GM12801 (cell line): ENCODE results near the gene EGFLAM.

ENCODE experiments used
- TF ChIP-seq, protein P1 (sequence below): IDR thresholded peaks from one replicate; pipeline ENCODE4 v1.5.1; 2011; ENCODE audit warnings: control low read depth; ENCODE audit not compliant: insufficient read length; ENCODE audit errors: extremely low read depth

Gene EGFLAM

DNA sequence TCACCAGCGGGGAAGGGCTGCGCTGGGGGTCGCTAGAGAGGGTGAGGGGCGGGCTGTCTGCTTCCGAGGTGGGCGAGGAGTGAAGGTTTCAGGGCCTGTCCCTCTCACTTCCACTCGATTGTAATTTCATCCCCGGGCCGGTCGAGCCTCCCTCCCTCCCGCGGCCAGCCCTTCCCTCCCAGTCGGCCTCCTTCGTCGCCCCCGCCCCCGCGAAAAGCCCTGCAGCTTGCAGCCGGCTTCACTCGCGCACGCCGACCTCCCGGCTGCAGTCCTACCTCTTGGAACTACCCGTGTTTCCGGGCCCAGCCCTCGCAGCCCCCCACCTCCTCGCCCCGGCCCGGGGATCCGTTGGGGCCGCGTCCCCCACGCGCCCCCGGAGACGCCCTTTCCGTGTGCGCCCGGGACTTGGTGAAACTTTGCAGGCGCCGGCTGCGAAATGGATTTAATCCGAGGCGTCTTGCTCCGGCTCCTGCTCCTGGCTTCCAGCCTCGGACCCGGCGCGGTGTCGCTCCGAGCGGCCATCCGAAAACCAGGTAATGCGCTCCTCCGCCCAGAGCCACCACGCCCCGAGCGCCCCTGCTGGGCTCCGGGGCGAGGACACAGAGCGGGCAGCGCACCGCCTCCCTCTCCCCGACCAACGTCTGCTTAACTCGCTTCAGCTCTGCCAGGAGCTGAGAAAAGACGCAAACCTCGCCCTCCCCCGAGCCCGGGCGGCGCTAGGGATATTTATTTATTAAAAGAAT lies at the start of gene EGFLAM:
TSS of gene EGFLAM (plus strand) at position 241 of the 743 bp plus-strand sequence. CDS start at position 437, 196 bp downstream.
- TF ChIP-seq, protein P1, sequence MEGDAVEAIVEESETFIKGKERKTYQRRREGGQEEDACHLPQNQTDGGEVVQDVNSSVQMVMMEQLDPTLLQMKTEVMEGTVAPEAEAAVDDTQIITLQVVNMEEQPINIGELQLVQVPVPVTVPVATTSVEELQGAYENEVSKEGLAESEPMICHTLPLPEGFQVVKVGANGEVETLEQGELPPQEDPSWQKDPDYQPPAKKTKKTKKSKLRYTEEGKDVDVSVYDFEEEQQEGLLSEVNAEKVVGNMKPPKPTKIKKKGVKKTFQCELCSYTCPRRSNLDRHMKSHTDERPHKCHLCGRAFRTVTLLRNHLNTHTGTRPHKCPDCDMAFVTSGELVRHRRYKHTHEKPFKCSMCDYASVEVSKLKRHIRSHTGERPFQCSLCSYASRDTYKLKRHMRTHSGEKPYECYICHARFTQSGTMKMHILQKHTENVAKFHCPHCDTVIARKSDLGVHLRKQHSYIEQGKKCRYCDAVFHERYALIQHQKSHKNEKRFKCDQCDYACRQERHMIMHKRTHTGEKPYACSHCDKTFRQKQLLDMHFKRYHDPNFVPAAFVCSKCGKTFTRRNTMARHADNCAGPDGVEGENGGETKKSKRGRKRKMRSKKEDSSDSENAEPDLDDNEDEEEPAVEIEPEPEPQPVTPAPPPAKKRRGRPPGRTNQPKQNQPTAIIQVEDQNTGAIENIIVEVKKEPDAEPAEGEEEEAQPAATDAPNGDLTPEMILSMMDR: no peak

DNA sequence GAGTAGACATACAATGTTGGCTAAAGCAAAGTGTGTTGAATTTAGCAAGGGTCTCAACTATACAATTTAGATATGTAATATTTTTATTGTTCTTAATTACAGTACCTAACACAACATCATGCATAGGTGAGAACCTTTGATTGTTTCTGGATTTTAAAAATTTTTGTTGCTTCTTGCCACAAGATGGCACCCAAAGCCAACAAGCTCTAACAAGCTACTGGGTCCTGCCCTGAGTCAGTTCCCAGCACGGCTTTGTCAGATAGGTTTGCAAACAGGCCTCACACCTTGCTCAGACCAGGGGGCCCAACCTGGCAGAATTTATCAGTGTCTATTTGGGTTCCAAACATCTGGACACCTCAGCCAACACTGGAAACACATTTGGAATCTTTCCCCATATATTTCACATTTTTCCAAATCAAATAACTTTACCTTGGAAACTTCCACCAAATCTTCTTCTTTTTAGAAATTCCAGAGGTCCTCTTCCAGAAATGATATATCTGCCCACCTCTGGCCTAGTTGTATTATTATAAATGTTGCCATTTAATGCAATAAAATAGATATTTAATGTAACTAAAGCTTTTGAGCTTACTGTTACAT lies 49.5 kb upstream of the EGFLAM start:
- TF ChIP-seq, protein P1: no peak

DNA sequence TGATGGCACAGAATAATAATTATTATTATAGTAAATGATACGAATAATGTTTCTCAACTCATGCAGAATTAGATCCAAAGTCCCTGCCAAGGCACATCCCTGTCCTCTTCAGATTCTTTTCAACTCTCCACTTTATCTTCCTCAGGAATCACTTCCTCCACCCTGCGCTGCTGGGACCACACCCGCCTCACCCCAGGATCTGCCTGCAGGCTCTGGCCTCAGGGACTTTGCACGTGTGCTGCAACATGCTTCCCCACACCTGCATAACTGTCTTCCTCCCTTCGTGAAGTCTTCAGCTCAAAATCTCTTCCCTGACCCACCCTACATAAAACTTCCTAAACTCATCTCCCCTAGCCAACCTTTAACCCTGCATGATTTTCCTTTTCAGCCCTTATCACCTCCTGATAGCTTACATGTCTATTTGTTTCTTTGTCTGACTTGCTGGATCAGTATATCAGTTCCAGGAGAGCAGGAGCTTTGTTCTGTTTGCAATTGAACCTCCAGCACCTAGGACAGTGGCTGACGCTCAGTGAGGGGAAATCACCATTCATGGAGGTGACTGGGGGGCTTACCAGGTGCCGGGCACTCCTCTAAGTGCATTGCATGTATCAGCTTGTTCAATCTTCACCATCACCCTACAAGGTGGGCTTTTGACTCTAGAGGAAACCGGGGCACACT lies 47.5 kb upstream of the EGFLAM start:
- TF ChIP-seq, protein P1: no peak

DNA sequence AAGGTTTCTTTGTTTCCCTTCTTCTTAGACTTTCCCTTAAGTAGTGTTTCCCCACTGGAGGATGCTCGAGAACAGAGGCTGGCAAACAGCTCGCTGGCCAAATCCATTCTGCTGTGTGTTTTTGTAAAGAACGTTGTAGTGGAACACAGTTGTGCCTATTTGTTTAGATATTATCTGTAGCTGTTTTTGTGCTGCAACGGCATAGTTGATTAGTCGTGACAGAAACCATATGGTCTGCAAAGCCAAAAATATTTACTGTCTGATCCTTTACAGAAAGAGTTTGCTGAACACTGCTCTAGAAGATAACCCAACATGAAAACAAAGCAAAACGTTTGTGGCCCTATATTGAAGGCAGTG lies 47.0 kb upstream of the EGFLAM start:
- TF ChIP-seq, protein P1: no peak

- TF ChIP-seq, protein P1: no peak
These were observed 46.1 kb upstream of the EGFLAM start for GRCh38 chr5:38212307-38212706.

GRCh38 chr5:38226091-38226490 lies 32.3 kb upstream of the EGFLAM start:
- TF ChIP-seq, protein P1: no peak

DNA sequence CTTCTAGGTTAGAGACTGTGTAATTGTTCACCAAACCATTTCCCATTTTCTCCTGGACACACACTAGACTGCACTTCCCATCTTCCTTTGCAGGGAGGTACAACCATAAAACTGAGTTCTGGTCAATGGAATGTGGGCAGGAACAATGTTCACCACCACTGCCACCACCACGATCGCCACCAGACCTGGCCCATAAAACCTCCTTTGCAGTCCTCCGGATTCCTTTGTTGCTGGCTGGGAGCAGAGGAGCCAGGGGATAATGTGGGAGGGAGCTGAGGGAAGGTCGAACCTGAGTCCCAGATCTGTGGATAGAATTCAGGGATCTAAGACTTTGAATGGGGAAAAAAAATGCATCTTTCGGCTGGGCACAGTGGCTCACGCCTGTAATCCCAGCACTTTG lies 29.4 kb upstream of the EGFLAM start:
- TF ChIP-seq, protein P1: no peak
